NCI-H1436 (cell line): Measurements from ENCODE around the gene ANXA2R.
"Not testable (repeated sequence)": the region's sequence is repeated elsewhere in the genome, so short reads cannot be mapped to it uniquely, and the experiment has no call there.

Experiments
- DNase-seq: peaks from one replicate; lab custom pipeline; 2025; lab: John Stamatoyannopoulos, UW

ANXA2R gene

GRCh38 chr5:43060020-43060419 is 19.9 kb upstream of the ANXA2R start:
- DNase-seq, result not testable (repeated sequence)

- DNase-seq, result not testable (repeated sequence)
Observed at GRCh38 chr5:43055098-43055497, 15.0 kb upstream of the ANXA2R start.

- DNase-seq, result no peak
Observed at GRCh38 chr5:43051684-43052083, 11.6 kb upstream of the ANXA2R start.

GRCh38 chr5:43050384-43050783 is 10.3 kb upstream of the ANXA2R start:
- DNase-seq, result no peak

GRCh38 chr5:43049236-43049635 is 9.1 kb upstream of the ANXA2R start:
- no peak for DNase-seq

GRCh38 chr5:43046474-43046873 is 6.4 kb upstream of the ANXA2R start:
- DNase-seq, result no peak

- no peak for DNase-seq
Observed at GRCh38 chr5:43045236-43045635, 5.1 kb upstream of the ANXA2R start.

GRCh38 chr5:43044181-43044914 is 4.2 kb upstream of the ANXA2R start:
- no peak for DNase-seq

GRCh38 chr5:43043400-43043756 is 3.3 kb upstream of the ANXA2R start:
- no peak for DNase-seq

GRCh38 chr5:43042626-43043399 is 2.7 kb upstream of the ANXA2R start:
- DNase-seq, result peak; percentile 40

GRCh38 chr5:43042176-43042625 is 2.1 kb upstream of the ANXA2R start:
- peak; percentile 51 for DNase-seq

GRCh38 chr5:43041669-43042175 is 1.6 kb upstream of the ANXA2R start:
- DNase-seq, result peak; percentile 51

GRCh38 chr5:43041110-43041668 is 1.1 kb upstream of the ANXA2R start:
- no peak for DNase-seq

- peak; percentile 47 for DNase-seq
Observed at GRCh38 chr5:43039471-43040286, 440 bp downstream of the ANXA2R start.

- DNase-seq, result no peak
Observed at GRCh38 chr5:43039152-43039470, 1.0 kb downstream of the ANXA2R start.

GRCh38 chr5:43038496-43038989 is 1.6 kb downstream of the ANXA2R start:
- DNase-seq, result no peak

- DNase-seq, result no peak
Observed at GRCh38 chr5:43037636-43038495, 2.3 kb downstream of the ANXA2R start.

GRCh38 chr5:43036856-43037635 is 3.1 kb downstream of the ANXA2R start:
- no peak for DNase-seq

GRCh38 chr5:43036409-43036808 is 3.7 kb downstream of the ANXA2R start:
- no peak for DNase-seq

- no peak for DNase-seq
Observed at GRCh38 chr5:43034591-43034968, 5.5 kb downstream of the ANXA2R start.
